HepG2 (cell line): Measurements from ENCODE around the gene SLCO2B1.

Experiments
- JUND ChIP-seq: sonication (generic); formaldehyde crosslinking; IDR thresholded peaks from 2 replicates; pipeline ENCODE4 v1.8.0; 2022; ENCODE audit warnings: mild to moderate bottlenecking, missing genetic modification reagents
- POLR2A ChIP-seq, 2 experiments: IDR thresholded peaks; 2 replicates each; pipeline ENCODE4 v1.6.1; 2011; ENCODE audit warnings: low read depth in 2 of 2, low read length in 2 of 2, mild to moderate bottlenecking in 1 of 2, moderate library complexity in 1 of 2; ENCODE audit not compliant: insufficient read depth in 1 of 2
- RAD21 ChIP-seq: fragments of 450-650 bp; formaldehyde crosslinking; IDR thresholded peaks from 2 replicates; pipeline ENCODE4 v1.5.0; 2020; ENCODE audit warnings: mild to moderate bottlenecking
- TARDBP ChIP-seq: sonication (generic); formaldehyde crosslinking; IDR thresholded peaks from 2 replicates; pipeline ENCODE4 v1.8.0; 2022; ENCODE audit warnings: mild to moderate bottlenecking, missing genetic modification reagents
- ZBTB1 ChIP-seq: sonication (generic); formaldehyde crosslinking; IDR thresholded peaks from 2 replicates; pipeline ENCODE4 v1.4.0; 2020; ENCODE audit warnings: missing genetic modification reagents, borderline replicate concordance
- ZNF383 ChIP-seq: sonication (generic); formaldehyde crosslinking; IDR thresholded peaks from 2 replicates; pipeline ENCODE4 v1.4.0; 2020; ENCODE audit warnings: missing genetic modification reagents, mild to moderate bottlenecking, borderline replicate concordance

- TF ChIP-seq POLR2A (IDR thresholded peaks at IDR 0.05; ENCODE audit: insufficient read depth in 1 of 2, low read depth in 2 of 2, low read length in 2 of 2) (no peak), ZBTB1 (no peak), JUND (CRISPR knock-in tag) (no peak), TARDBP (CRISPR knock-in tag) (no peak), RAD21 (CRISPR knock-in tag) (no peak), ZNF383 (CRISPR knock-in tag) (no peak)
Observed at GRCh38 chr11:75245356-75246005, 94.6 kb downstream of the SLCO2B1 start.
